ENCODE measurements around the gene MKNK1.

Gene MKNK1

GRCh38 chr1:46512135-46512791, 91.8 kb downstream of the MKNK1 start:
- DNase-seq (ENCODE audit: low read depth) = no peak
- no peak for TF ChIP-seq CTCF (IDR thresholded peaks at IDR 0.05; ENCODE audit: insufficient read depth, low read depth, low read length, missing control alignments)
- no peak overlapping the region for H3K4me3 ChIP-seq (ENCODE audit: low read length)

GRCh38 chr1:46510998-46511365, 93.1 kb downstream of the MKNK1 start:
- no peak overlapping the region for H3K4me3 ChIP-seq (ENCODE audit: low read length)
- DNase-seq (ENCODE audit: low read depth) = no peak
- TF ChIP-seq CTCF (IDR thresholded peaks at IDR 0.05; ENCODE audit: insufficient read depth, low read depth, low read length, missing control alignments) = no peak

GRCh38 chr1:46510341-46510997, 93.6 kb downstream of the MKNK1 start:
- TF ChIP-seq CTCF (IDR thresholded peaks at IDR 0.05; ENCODE audit: insufficient read depth, low read depth, low read length, missing control alignments) = no peak
- H3K4me3 ChIP-seq (ENCODE audit: low read length) = no peak overlapping the region
- no peak for DNase-seq (ENCODE audit: low read depth)

GRCh38 chr1:46508757-46509156, 95.3 kb downstream of the MKNK1 start:
- no peak for TF ChIP-seq CTCF (IDR thresholded peaks at IDR 0.05; ENCODE audit: insufficient read depth, low read depth, low read length, missing control alignments)
- peak; percentile 54 for DNase-seq (ENCODE audit: low read depth)
- H3K4me3 ChIP-seq (ENCODE audit: low read length) = no peak overlapping the region

Data from epithelial cell of esophagus (primary cell).